ENCODE data around the gene AKT1S1. TPM values are rescaled to one million over a fixed set of nuclear protein-coding genes. Genes with fewer than 3 reads are reported as not detected.
A peak's percentile ranks its signal among the peaks of the same experiment; 100 is the strongest.

AKT1S1 gene
- total RNA-seq, 2 donors from 2014 or later: 15.2 to 20.7 TPM

DNA sequence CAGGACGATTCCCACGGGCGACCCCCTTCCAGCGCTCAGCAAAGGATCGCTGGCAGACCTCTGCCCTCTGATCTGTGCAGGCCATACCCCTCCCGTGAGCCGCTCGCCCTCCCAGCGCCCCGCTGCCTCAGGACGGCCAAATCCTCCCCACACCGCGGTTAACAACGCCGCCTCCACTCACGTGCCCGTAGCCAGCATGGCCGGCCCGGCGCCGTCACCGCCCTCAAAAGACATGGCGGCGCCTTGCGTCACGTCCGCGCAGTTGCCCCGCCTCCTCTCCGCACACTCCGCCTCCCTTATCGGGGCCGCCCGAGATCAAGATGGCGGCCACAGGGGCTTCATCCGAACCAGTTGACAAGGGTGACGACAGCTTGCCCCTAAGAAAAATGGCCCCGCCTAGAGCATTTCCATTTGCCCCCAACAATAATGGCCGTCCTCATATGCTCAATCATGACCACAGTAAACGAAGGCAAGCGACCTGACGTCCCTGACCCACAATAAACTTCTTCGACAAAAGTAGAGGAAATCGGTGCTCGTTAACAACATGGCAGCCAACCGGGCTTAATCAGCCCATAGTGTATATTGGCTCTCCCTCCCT is 634 bp downstream of the AKT1S1 start:
- Histone ChIP-seq H3K36me3 (peaks cover 14% of the 10 kb centered on the region), H3K4me3 (peak overlapping the region; percentile 90), H3K4me1 (ENCODE audit: control insufficient read depth in 1 of 2, low read depth in 2 of 2) (peaks cover 9 to 30% of the 10 kb centered on the region in 2 donors), H3K9me3 (no peaks in the 10 kb centered on the region), H3K27me3 (replicated peaks; ENCODE audit: insufficient read depth) (no peaks in the 10 kb centered on the region), H3K27ac (peak overlapping the region; percentile 97 to 99)
- TF ChIP-seq, protein P1, sequence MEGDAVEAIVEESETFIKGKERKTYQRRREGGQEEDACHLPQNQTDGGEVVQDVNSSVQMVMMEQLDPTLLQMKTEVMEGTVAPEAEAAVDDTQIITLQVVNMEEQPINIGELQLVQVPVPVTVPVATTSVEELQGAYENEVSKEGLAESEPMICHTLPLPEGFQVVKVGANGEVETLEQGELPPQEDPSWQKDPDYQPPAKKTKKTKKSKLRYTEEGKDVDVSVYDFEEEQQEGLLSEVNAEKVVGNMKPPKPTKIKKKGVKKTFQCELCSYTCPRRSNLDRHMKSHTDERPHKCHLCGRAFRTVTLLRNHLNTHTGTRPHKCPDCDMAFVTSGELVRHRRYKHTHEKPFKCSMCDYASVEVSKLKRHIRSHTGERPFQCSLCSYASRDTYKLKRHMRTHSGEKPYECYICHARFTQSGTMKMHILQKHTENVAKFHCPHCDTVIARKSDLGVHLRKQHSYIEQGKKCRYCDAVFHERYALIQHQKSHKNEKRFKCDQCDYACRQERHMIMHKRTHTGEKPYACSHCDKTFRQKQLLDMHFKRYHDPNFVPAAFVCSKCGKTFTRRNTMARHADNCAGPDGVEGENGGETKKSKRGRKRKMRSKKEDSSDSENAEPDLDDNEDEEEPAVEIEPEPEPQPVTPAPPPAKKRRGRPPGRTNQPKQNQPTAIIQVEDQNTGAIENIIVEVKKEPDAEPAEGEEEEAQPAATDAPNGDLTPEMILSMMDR (IDR thresholded peaks at IDR 0.05): no peak
- DNase-seq (ENCODE audit: low spot score) (peak; percentile 93), ATAC-seq (ENCODE audit: insufficient number of reproducible peaks, low FRiP score, low read depth) (peak; percentile 68)

GRCh38 chr19:49875857-49876421 is 1.2 kb downstream of the AKT1S1 start:
- ATAC-seq (ENCODE audit: insufficient number of reproducible peaks, low FRiP score, low read depth) (no peak), DNase-seq (ENCODE audit: low spot score) (no peak)
- Histone ChIP-seq H3K4me1 (ENCODE audit: control insufficient read depth in 1 of 2, low read depth in 2 of 2) (peaks cover 9 to 30% of the 10 kb centered on the region in 2 donors), H3K36me3 (peaks cover 8% of the 10 kb centered on the region), H3K27me3 (replicated peaks; ENCODE audit: insufficient read depth) (no peaks in the 10 kb centered on the region), H3K9me3 (no peaks in the 10 kb centered on the region), H3K27ac (peak overlapping the region; percentile 97 to 99), H3K4me3 (peak overlapping the region; percentile 90)
- TF ChIP-seq, protein P1 (IDR thresholded peaks at IDR 0.05): no peak

DNA sequence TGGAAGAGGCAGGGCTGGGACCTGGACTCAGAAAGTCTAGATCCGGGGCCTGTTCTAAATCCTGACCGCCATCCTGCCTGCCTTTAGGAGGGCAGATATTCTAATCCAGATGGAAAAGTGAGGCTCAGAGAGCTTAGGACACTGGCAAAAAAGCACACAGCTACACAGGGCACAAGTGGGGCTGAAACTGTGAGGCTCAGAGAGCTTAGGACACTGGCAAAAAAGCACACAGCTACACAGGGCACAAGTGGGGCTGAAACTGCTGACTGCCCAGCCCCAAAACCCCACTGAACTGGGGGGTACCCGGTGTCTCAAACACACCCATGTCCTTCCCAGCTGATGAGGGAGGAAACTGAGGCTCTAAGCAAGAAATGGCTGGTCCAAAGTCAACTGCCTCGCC is 2.0 kb downstream of the AKT1S1 start:
- Histone ChIP-seq H3K4me3 (peak overlapping the region; percentile 90), H3K4me1 (ENCODE audit: control insufficient read depth in 1 of 2, low read depth in 2 of 2) (peaks cover 9 to 35% of the 10 kb centered on the region in 2 donors), H3K27ac (peak overlapping the region in 1 of 2 donors; percentile 97), H3K36me3 (peaks cover under 1% of the 10 kb centered on the region), H3K27me3 (replicated peaks; ENCODE audit: insufficient read depth) (no peaks in the 10 kb centered on the region), H3K9me3 (no peaks in the 10 kb centered on the region)
- no peak for DNase-seq (ENCODE audit: low spot score)
- TF ChIP-seq, protein P1 (IDR thresholded peaks at IDR 0.05): no peak
- ATAC-seq (ENCODE audit: insufficient number of reproducible peaks, low FRiP score, low read depth): no peak

- Histone ChIP-seq H3K4me3 (no peak overlapping the region), H3K4me1 (ENCODE audit: control insufficient read depth in 1 of 2, low read depth in 2 of 2) (peaks cover 9 to 39% of the 10 kb centered on the region in 2 donors), H3K27me3 (replicated peaks; ENCODE audit: insufficient read depth) (no peaks in the 10 kb centered on the region), H3K36me3 (no peaks in the 10 kb centered on the region), H3K27ac (no peak overlapping the region), H3K9me3 (no peaks in the 10 kb centered on the region)
- ATAC-seq (ENCODE audit: insufficient number of reproducible peaks, low FRiP score, low read depth): no peak
- DNase-seq (ENCODE audit: low spot score): no peak
- TF ChIP-seq, protein P1 (IDR thresholded peaks at IDR 0.05): no peak
Measured at GRCh38 chr19:49874503-49875157, 2.5 kb downstream of the AKT1S1 start.

GRCh38 chr19:49873834-49874233 is 3.3 kb downstream of the AKT1S1 start:
- H3K27me3 ChIP-seq (replicated peaks; ENCODE audit: insufficient read depth): no peaks in the 10 kb centered on the region
- H3K4me1 ChIP-seq (ENCODE audit: control insufficient read depth in 1 of 2, low read depth in 2 of 2): peaks cover 9 to 35% of the 10 kb centered on the region in 2 donors
- DNase-seq (ENCODE audit: low spot score) (no peak), ATAC-seq (ENCODE audit: insufficient number of reproducible peaks, low FRiP score, low read depth) (no peak)
- H3K9me3 ChIP-seq: no peaks in the 10 kb centered on the region
- H3K27ac ChIP-seq: no peak overlapping the region
- TF ChIP-seq, protein P1 (IDR thresholded peaks at IDR 0.05): no peak
- no peak overlapping the region for H3K4me3 ChIP-seq
- no peaks in the 10 kb centered on the region for H3K36me3 ChIP-seq

Data from thoracic aorta (tissue), 2 donors.